Measurements from ENCODE around the gene CAMKMT.

CAMKMT gene

DNA sequence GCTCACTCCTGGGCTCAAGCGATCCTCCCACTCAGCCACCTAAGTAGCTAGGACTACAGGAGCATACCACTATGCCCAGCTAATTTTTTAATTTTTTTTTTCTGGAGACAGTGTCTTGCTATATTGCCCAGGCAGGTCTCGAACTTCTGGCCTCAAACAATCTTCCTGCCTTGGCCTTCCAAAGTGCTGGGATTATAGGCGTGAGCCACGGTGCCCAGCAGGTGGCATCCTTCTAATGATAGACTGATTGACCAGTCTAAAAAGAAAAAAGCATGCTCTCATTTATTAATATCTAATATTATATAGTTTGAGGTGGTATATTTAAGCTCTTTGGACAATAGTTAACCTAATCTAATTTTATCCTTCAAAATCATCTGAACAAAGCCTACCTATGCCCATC lies 198.6 kb downstream of the CAMKMT start:
- no peaks in the 10 kb centered on the region for H3K9me3 ChIP-seq (ENCODE audit: low read length)
- TF ChIP-seq, protein P1, sequence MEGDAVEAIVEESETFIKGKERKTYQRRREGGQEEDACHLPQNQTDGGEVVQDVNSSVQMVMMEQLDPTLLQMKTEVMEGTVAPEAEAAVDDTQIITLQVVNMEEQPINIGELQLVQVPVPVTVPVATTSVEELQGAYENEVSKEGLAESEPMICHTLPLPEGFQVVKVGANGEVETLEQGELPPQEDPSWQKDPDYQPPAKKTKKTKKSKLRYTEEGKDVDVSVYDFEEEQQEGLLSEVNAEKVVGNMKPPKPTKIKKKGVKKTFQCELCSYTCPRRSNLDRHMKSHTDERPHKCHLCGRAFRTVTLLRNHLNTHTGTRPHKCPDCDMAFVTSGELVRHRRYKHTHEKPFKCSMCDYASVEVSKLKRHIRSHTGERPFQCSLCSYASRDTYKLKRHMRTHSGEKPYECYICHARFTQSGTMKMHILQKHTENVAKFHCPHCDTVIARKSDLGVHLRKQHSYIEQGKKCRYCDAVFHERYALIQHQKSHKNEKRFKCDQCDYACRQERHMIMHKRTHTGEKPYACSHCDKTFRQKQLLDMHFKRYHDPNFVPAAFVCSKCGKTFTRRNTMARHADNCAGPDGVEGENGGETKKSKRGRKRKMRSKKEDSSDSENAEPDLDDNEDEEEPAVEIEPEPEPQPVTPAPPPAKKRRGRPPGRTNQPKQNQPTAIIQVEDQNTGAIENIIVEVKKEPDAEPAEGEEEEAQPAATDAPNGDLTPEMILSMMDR (IDR thresholded peaks at IDR 0.05; ENCODE audit: low read length): peak; percentile 28; the same call in 1 of the 2 replicates
- no peak for TF ChIP-seq EZH2 (IDR thresholded peaks at IDR 0.05; ENCODE audit: borderline replicate concordance, low read length)
- no peaks in the 10 kb centered on the region for H3K4me1 ChIP-seq (ENCODE audit: insufficient read depth, low read length, severe bottlenecking)
- no peak overlapping the region for H2AFZ ChIP-seq (ENCODE audit: low read length)
- H3K27ac ChIP-seq (ENCODE audit: low read depth, low read length, poor library complexity, severe bottlenecking): no peak overlapping the region
- no peak overlapping the region for H3K9ac ChIP-seq (ENCODE audit: low read length)
- no peaks in the 10 kb centered on the region for H3K79me2 ChIP-seq (ENCODE audit: insufficient read depth, low read length)
- H3K4me3 ChIP-seq (ENCODE audit: low read depth, low read length, poor library complexity, severe bottlenecking): no peak overlapping the region
- H3K36me3 ChIP-seq (ENCODE audit: insufficient read depth, low read length): no peaks in the 10 kb centered on the region
- H3K27me3 ChIP-seq (ENCODE audit: insufficient read depth, low read length): no peaks in the 10 kb centered on the region
- no peaks in the 10 kb centered on the region for H3K9me2 ChIP-seq (ENCODE audit: low read depth, low read length)
- no peaks in the 10 kb centered on the region for H3F3A ChIP-seq (ENCODE audit: insufficient read depth, low read length)
- H4K20me1 ChIP-seq (ENCODE audit: insufficient read depth, low read length): no peaks in the 10 kb centered on the region
- H3K4me2 ChIP-seq (ENCODE audit: low read length): no peak overlapping the region

DNA sequence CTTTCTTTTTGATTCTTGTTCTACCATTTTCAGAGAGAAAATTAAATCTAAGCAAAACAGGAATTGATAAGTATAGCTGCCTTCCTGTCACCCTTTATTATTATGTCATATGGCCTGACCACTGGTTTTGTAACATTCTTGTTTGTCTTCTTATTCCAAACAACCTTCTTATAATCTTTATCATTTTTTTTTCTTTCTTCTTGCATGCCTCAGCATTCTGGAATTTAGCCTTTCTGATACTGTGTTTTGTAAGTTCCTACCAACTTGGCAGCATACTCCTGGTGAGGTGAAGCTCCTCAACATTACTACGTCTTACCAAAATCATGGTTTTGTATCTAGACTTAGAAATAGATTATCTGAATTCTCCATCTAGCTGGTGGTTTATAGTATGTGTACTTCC lies 199.2 kb downstream of the CAMKMT start:
- no peak overlapping the region for H3K27ac ChIP-seq (ENCODE audit: low read depth, low read length, poor library complexity, severe bottlenecking)
- H3K4me1 ChIP-seq (ENCODE audit: insufficient read depth, low read length, severe bottlenecking): no peaks in the 10 kb centered on the region
- no peak overlapping the region for H3K9ac ChIP-seq (ENCODE audit: low read length)
- no peak overlapping the region for H2AFZ ChIP-seq (ENCODE audit: low read length)
- no peaks in the 10 kb centered on the region for H4K20me1 ChIP-seq (ENCODE audit: insufficient read depth, low read length)
- no peaks in the 10 kb centered on the region for H3K36me3 ChIP-seq (ENCODE audit: insufficient read depth, low read length)
- H3K27me3 ChIP-seq (ENCODE audit: insufficient read depth, low read length): no peaks in the 10 kb centered on the region
- H3K79me2 ChIP-seq (ENCODE audit: insufficient read depth, low read length): no peaks in the 10 kb centered on the region
- H3F3A ChIP-seq (ENCODE audit: insufficient read depth, low read length): no peaks in the 10 kb centered on the region
- H3K4me3 ChIP-seq (ENCODE audit: low read depth, low read length, poor library complexity, severe bottlenecking): no peak overlapping the region
- H3K9me2 ChIP-seq (ENCODE audit: low read depth, low read length): no peaks in the 10 kb centered on the region
- no peak for TF ChIP-seq EZH2 (IDR thresholded peaks at IDR 0.05; ENCODE audit: borderline replicate concordance, low read length)
- TF ChIP-seq, protein P1 (IDR thresholded peaks at IDR 0.05; ENCODE audit: low read length): no peak
- H3K4me2 ChIP-seq (ENCODE audit: low read length): no peak overlapping the region
- H3K9me3 ChIP-seq (ENCODE audit: low read length): no peaks in the 10 kb centered on the region

DNA sequence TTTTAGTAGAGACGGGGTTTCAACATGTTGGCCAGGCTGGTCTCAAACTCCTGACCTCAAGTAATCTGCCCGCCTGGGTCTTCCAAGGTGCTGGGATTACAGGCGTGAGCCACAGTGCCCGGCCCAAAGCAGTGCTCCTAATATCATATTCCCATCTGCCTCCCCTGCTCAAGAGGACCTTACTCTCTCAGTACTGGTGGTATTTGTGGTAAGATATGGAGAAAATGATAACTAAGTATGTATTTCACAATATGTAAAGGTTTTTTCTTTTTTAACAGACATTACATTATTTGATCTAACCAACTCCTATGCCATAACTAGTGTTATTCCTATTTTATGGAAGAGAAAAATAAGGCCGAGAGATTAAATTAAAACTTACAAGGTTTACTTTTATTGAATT lies 201.0 kb downstream of the CAMKMT start:
- no peak overlapping the region for H2AFZ ChIP-seq (ENCODE audit: low read length)
- no peaks in the 10 kb centered on the region for H3K27me3 ChIP-seq (ENCODE audit: insufficient read depth, low read length)
- no peaks in the 10 kb centered on the region for H3K79me2 ChIP-seq (ENCODE audit: insufficient read depth, low read length)
- H3K9me2 ChIP-seq (ENCODE audit: low read depth, low read length): no peaks in the 10 kb centered on the region
- no peak overlapping the region for H3K4me3 ChIP-seq (ENCODE audit: low read depth, low read length, poor library complexity, severe bottlenecking)
- TF ChIP-seq EZH2 (IDR thresholded peaks at IDR 0.05; ENCODE audit: borderline replicate concordance, low read length): no peak
- TF ChIP-seq, protein P1 (IDR thresholded peaks at IDR 0.05; ENCODE audit: low read length): no peak
- no peaks in the 10 kb centered on the region for H3F3A ChIP-seq (ENCODE audit: insufficient read depth, low read length)
- no peak overlapping the region for H3K27ac ChIP-seq (ENCODE audit: low read depth, low read length, poor library complexity, severe bottlenecking)
- H3K9me3 ChIP-seq (ENCODE audit: low read length): no peaks in the 10 kb centered on the region
- no peak overlapping the region for H3K9ac ChIP-seq (ENCODE audit: low read length)
- H3K4me2 ChIP-seq (ENCODE audit: low read length): no peak overlapping the region
- no peaks in the 10 kb centered on the region for H3K36me3 ChIP-seq (ENCODE audit: insufficient read depth, low read length)
- no peaks in the 10 kb centered on the region for H4K20me1 ChIP-seq (ENCODE audit: insufficient read depth, low read length)
- no peaks in the 10 kb centered on the region for H3K4me1 ChIP-seq (ENCODE audit: insufficient read depth, low read length, severe bottlenecking)
